SK-N-SH treated with all-trans-retinoic acid at 6 μM for 48 hours (cell line): ENCODE results near the gene FTSJ1.
"Not testable (repeated sequence)": the region's sequence is repeated elsewhere in the genome, so short reads cannot be mapped to it uniquely, and the experiment has no call there.

Experiments
- ATAC-seq: fragments of 200-7000 bp; cut with Tn5 transposase; 3 replicates; pipeline ENCODE4 v1.9.1; 2020; ENCODE audit warnings: mild to moderate bottlenecking, moderate library complexity
- BACH2 ChIP-seq: fragments of 250-450 bp; sonication (Bioruptor Pico); IDR thresholded peaks from 2 replicates; pipeline ENCODE4 v1.9.0; 2021; ENCODE audit warnings: mild to moderate bottlenecking, borderline replicate concordance
- CSDC2 ChIP-seq: fragments of 250-450 bp; sonication (Bioruptor Pico); IDR thresholded peaks from 2 replicates; pipeline ENCODE4 v1.5.0; 2020; ENCODE audit warnings: mild to moderate bottlenecking, moderate library complexity
- ESRRG ChIP-seq: fragments of 250-450 bp; sonication (Bioruptor Pico); IDR thresholded peaks from 2 replicates; pipeline ENCODE4 v1.6.1; 2021; ENCODE audit warnings: mild to moderate bottlenecking
- GLIS3 ChIP-seq: fragments of 250-450 bp; sonication (Bioruptor Pico); IDR thresholded peaks from 2 replicates; pipeline ENCODE4 v1.5.0; 2020; ENCODE audit warnings: mild to moderate bottlenecking, moderate library complexity
- ISL1 ChIP-seq: fragments of 250-450 bp; sonication (Bioruptor Pico); IDR thresholded peaks from 2 replicates; pipeline ENCODE4 v2.1.2; 2022; ENCODE audit warnings: mild to moderate bottlenecking, moderate library complexity
- OSR1 ChIP-seq: fragments of 250-450 bp; sonication (Bioruptor Pico); IDR thresholded peaks from 2 replicates; pipeline ENCODE4 v1.8.0; 2022; ENCODE audit warnings: moderate library complexity, mild to moderate bottlenecking, inconsistent platforms
- PPARA ChIP-seq: fragments of 250-450 bp; sonication (Bioruptor Pico); IDR thresholded peaks from 2 replicates; pipeline ENCODE4 v1.5.0; 2020; ENCODE audit warnings: mild to moderate bottlenecking, borderline replicate concordance
- RARB ChIP-seq: fragments of 250-450 bp; sonication (Bioruptor Pico); IDR thresholded peaks from 2 replicates; pipeline ENCODE4 v1.8.0; 2021; ENCODE audit warnings: mild to moderate bottlenecking, moderate library complexity
- SNAI2 ChIP-seq: fragments of 250-450 bp; sonication (Bioruptor Pico); IDR thresholded peaks from 2 replicates; pipeline ENCODE4 v1.5.0; 2020; ENCODE audit warnings: mild to moderate bottlenecking, moderate library complexity
- TOX ChIP-seq: fragments of 250-450 bp; sonication (Bioruptor Pico); IDR thresholded peaks from 2 replicates; pipeline ENCODE4 v1.8.0; 2021; ENCODE audit warnings: mild to moderate bottlenecking, moderate library complexity, borderline replicate concordance
- ZC3H10 ChIP-seq: fragments of 250-450 bp; sonication (Bioruptor Pico); IDR thresholded peaks from 2 replicates; pipeline ENCODE4 v1.5.1; 2021; ENCODE audit warnings: mild to moderate bottlenecking, moderate library complexity
- ZFP3 ChIP-seq: fragments of 250-450 bp; sonication (Bioruptor Pico); IDR thresholded peaks from 2 replicates; pipeline ENCODE4 v1.5.0; 2020; ENCODE audit warnings: mild to moderate bottlenecking, moderate library complexity
- ZFP30 ChIP-seq: fragments of 450-650 bp; formaldehyde crosslinking; IDR thresholded peaks from 2 replicates; pipeline ENCODE4 v1.5.0; 2022; ENCODE audit warnings: mild to moderate bottlenecking, moderate library complexity
- ZNF565 ChIP-seq: fragments of 450-650 bp; formaldehyde crosslinking; conservative IDR thresholded peaks from 2 replicates; pipeline ENCODE4 v1.5.0; 2020; ENCODE audit warnings: low read depth, mild to moderate bottlenecking, moderate library complexity
- ZNF8 ChIP-seq: fragments of 450-650 bp; formaldehyde crosslinking; IDR thresholded peaks from 2 replicates; pipeline ENCODE4 v1.5.0; 2020; ENCODE audit warnings: mild to moderate bottlenecking, moderate library complexity
- TF ChIP-seq, protein P1 (sequence below): fragments of 250-450 bp; sonication (Bioruptor Pico); IDR thresholded peaks from 2 replicates; pipeline ENCODE4 v1.5.1; 2020; ENCODE audit warnings: low read depth, mild to moderate bottlenecking, moderate library complexity
- TF ChIP-seq, protein P2 (sequence below): fragments of 250-450 bp; sonication (Bioruptor Pico); IDR thresholded peaks from 2 replicates; pipeline ENCODE4 v1.5.1; 2021; ENCODE audit warnings: mild to moderate bottlenecking, moderate library complexity
- TF ChIP-seq, protein P3 (sequence below): fragments of 250-450 bp; sonication (Bioruptor Pico); IDR thresholded peaks from 2 replicates; pipeline ENCODE4 v1.8.0; 2021; ENCODE audit warnings: low read depth, mild to moderate bottlenecking, moderate library complexity, borderline replicate concordance
- TF ChIP-seq, protein P4 (sequence below): fragments of 250-450 bp; sonication (Bioruptor Pico); IDR thresholded peaks from 2 replicates; pipeline ENCODE4 v1.8.0; 2020; ENCODE audit warnings: mild to moderate bottlenecking, moderate library complexity, borderline replicate concordance
- TF ChIP-seq, protein P5 (sequence below): fragments of 250-450 bp; sonication (Bioruptor Pico); IDR thresholded peaks from 2 replicates; pipeline ENCODE4 v1.5.0; 2020; ENCODE audit warnings: mild to moderate bottlenecking, moderate library complexity

Gene FTSJ1

DNA sequence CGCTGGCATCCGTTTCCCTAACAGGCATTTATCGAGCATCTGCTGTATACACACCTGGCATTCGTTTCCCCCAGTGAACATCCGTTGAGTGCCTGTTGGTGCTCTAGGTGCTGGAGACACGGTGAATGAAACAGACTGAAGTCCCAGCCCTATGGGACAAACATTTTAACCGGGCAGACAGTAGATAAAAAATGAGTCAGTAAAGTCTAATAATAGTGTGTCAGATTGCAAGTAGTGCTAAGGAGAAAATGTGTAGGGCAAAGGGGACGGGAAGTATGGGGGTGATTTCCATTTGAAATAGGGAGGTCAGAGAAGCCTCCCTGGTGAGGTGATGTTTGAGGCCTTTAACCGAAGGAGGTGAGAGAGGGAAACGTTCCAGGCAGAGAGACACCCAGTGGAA is 40.3 kb downstream of the FTSJ1 start:
- TF ChIP-seq SNAI2 (CRISPR knock-in tag) (no peak), ZNF8 (CRISPR knock-in tag) (no peak)
- ATAC-seq: no peak

DNA sequence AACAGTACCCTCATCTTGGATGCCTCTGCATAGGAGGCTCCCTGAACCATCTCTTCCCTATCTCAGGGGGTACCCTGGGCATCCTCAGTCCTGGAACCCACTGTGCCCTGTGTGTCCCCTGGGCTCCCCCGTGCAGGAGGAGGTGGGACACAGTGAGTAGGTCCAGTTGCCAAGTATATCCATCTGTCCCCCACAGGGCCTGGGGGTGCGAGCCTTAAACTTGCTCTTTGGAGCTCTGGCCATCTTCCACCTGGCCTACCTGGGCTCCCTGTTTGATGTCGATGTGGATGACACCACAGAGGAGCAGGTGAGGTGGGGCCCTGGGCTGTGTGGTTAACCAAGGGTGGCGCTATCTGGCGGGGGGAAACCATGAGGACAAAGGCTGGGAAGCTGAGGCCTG is 41.0 kb downstream of the FTSJ1 start:
- no peak for ATAC-seq
- no peak for TF ChIP-seq RARB
- no peak for TF ChIP-seq ZNF8 (CRISPR knock-in tag)
- TF ChIP-seq ZNF565 (CRISPR knock-in tag): no peak
- TF ChIP-seq, protein P1, sequence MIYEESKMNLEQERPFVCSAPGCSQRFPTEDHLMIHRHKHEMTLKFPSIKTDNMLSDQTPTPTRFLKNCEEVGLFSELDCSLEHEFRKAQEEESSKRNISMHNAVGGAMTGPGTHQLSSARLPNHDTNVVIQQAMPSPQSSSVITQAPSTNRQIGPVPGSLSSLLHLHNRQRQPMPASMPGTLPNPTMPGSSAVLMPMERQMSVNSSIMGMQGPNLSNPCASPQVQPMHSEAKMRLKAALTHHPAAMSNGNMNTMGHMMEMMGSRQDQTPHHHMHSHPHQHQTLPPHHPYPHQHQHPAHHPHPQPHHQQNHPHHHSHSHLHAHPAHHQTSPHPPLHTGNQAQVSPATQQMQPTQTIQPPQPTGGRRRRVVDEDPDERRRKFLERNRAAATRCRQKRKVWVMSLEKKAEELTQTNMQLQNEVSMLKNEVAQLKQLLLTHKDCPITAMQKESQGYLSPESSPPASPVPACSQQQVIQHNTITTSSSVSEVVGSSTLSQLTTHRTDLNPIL (CRISPR knock-in tag): no peak
- no peak for TF ChIP-seq BACH2
- TF ChIP-seq ESRRG (CRISPR knock-in tag): no peak
- no peak for TF ChIP-seq PPARA
- TF ChIP-seq SNAI2 (CRISPR knock-in tag): no peak
- no peak for TF ChIP-seq ISL1 (CRISPR knock-in tag)

DNA sequence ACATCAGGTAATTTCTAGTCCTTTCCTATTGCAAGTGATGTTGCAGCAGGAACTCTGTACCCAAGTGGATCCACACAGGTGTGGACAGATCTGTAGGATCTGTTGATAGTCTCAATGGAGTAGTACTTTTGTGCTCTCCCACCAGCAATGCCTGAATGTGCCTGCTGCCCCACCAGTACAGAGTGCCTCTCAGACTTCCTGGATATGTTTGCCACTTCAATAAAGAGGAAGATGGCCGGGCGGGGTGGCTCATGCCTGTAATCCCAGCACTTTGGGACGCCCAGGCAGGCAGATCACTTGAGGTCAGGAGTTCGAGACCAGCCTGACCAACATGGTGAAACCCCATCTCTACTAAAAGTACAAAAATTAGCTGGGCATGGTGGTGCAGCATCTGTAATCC is 43.5 kb downstream of the FTSJ1 start:
- not testable (repeated sequence) for ATAC-seq

DNA sequence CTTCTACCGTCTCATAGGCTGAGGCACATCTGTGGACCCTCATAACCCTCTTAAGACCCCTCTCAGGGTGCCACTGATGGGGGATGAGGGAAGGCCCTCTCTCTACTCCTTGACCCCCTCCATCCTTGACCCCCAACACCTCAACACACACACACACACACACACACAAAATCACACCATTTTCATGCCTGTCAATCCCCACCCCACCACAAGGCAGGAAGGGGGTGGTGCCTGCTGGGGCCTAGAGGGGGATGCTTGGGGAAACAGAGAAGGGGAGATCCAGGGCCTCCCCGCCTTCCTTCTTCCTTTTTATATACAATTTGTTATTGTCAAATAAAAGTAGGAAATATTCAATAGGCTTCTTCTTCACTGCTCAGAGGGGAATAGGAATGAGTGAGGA is 44.5 kb downstream of the FTSJ1 start:
- ATAC-seq: no peak
- TF ChIP-seq OSR1 (CRISPR knock-in tag) (no peak), ZC3H10 (no peak), CSDC2 (CRISPR knock-in tag) (no peak), ZNF8 (CRISPR knock-in tag) (no peak), ZNF565 (CRISPR knock-in tag) (no peak), PPARA (no peak)

DNA sequence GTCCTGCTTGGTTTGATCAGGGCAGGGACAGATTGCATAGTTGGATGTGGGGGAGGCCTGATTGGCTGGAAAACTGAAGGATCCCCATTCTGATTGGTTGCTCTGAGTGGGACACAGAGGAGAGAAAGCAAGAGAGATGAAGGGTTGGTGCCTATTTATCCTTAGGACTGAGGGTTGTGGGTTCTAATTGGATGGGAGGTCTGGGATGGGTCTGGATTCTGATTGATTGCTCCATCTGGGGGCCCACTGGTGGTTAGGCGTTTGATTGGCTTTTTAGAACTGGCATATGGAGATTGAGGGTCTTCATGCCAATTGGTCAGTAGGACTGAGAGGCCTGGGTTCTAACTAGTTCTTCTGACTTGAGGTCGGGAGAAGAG is 45.0 kb downstream of the FTSJ1 start:
- TF ChIP-seq ZNF565 (CRISPR knock-in tag) (no peak), ZFP3 (no peak), ESRRG (CRISPR knock-in tag) (no peak), GLIS3 (CRISPR knock-in tag) (no peak), ZC3H10 (no peak), ZFP30 (CRISPR knock-in tag) (no peak), RARB (no peak), BACH2 (no peak), SNAI2 (CRISPR knock-in tag) (no peak), ISL1 (CRISPR knock-in tag) (no peak), OSR1 (CRISPR knock-in tag) (no peak), PPARA (no peak), TOX (no peak)
- TF ChIP-seq, protein P2, sequence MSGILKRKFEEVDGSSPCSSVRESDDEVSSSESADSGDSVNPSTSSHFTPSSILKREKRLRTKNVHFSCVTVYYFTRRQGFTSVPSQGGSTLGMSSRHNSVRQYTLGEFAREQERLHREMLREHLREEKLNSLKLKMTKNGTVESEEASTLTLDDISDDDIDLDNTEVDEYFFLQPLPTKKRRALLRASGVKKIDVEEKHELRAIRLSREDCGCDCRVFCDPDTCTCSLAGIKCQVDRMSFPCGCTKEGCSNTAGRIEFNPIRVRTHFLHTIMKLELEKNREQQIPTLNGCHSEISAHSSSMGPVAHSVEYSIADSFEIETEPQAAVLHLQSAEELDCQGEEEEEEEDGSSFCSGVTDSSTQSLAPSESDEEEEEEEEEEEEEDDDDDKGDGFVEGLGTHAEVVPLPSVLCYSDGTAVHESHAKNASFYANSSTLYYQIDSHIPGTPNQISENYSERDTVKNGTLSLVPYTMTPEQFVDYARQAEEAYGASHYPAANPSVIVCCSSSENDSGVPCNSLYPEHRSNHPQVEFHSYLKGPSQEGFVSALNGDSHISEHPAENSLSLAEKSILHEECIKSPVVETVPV (CRISPR knock-in tag): no peak
- TF ChIP-seq, protein P3, sequence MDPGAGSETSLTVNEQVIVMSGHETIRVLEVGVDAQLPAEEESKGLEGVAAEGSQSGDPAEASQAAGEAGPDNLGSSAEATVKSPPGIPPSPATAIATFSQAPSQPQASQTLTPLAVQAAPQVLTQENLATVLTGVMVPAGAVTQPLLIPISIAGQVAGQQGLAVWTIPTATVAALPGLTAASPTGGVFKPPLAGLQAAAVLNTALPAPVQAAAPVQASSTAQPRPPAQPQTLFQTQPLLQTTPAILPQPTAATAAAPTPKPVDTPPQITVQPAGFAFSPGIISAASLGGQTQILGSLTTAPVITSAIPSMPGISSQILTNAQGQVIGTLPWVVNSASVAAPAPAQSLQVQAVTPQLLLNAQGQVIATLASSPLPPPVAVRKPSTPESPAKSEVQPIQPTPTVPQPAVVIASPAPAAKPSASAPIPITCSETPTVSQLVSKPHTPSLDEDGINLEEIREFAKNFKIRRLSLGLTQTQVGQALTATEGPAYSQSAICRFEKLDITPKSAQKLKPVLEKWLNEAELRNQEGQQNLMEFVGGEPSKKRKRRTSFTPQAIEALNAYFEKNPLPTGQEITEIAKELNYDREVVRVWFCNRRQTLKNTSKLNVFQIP: no peak
- TF ChIP-seq, protein P4, sequence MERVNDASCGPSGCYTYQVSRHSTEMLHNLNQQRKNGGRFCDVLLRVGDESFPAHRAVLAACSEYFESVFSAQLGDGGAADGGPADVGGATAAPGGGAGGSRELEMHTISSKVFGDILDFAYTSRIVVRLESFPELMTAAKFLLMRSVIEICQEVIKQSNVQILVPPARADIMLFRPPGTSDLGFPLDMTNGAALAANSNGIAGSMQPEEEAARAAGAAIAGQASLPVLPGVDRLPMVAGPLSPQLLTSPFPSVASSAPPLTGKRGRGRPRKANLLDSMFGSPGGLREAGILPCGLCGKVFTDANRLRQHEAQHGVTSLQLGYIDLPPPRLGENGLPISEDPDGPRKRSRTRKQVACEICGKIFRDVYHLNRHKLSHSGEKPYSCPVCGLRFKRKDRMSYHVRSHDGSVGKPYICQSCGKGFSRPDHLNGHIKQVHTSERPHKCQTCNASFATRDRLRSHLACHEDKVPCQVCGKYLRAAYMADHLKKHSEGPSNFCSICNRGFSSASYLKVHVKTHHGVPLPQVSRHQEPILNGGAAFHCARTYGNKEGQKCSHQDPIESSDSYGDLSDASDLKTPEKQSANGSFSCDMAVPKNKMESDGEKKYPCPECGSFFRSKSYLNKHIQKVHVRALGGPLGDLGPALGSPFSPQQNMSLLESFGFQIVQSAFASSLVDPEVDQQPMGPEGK: no peak
- TF ChIP-seq, protein P1 (CRISPR knock-in tag): no peak
- TF ChIP-seq, protein P5, sequence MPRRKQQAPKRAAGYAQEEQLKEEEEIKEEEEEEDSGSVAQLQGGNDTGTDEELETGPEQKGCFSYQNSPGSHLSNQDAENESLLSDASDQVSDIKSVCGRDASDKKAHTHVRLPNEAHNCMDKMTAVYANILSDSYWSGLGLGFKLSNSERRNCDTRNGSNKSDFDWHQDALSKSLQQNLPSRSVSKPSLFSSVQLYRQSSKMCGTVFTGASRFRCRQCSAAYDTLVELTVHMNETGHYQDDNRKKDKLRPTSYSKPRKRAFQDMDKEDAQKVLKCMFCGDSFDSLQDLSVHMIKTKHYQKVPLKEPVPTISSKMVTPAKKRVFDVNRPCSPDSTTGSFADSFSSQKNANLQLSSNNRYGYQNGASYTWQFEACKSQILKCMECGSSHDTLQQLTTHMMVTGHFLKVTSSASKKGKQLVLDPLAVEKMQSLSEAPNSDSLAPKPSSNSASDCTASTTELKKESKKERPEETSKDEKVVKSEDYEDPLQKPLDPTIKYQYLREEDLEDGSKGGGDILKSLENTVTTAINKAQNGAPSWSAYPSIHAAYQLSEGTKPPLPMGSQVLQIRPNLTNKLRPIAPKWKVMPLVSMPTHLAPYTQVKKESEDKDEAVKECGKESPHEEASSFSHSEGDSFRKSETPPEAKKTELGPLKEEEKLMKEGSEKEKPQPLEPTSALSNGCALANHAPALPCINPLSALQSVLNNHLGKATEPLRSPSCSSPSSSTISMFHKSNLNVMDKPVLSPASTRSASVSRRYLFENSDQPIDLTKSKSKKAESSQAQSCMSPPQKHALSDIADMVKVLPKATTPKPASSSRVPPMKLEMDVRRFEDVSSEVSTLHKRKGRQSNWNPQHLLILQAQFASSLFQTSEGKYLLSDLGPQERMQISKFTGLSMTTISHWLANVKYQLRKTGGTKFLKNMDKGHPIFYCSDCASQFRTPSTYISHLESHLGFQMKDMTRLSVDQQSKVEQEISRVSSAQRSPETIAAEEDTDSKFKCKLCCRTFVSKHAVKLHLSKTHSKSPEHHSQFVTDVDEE (CRISPR knock-in tag): no peak
- ATAC-seq: no peak
